Neuronal stem cell (in vitro differentiated cells): ENCODE results near the gene CD200R1.
A peak's percentile ranks its signal among the peaks of the same experiment; 100 is the strongest.

ENCODE experiments used
- DNase-seq: peaks from one replicate; pipeline ENCODE4 v3.0.0-alpha.2; 2013; ENCODE audit warnings: low spot score
- H2AFZ ChIP-seq: one replicate; pipeline ENCODE4 v1.6.1; 2013; ENCODE audit warnings: mild to moderate bottlenecking, low read length, inconsistent platforms
- H2AK5ac ChIP-seq: 2 replicates; pipeline ENCODE4 v1.6.1; 2013; ENCODE audit warnings: low read depth, mild to moderate bottlenecking, inconsistent platforms, low read length, moderate library complexity, mixed read lengths
- H2BK120ac ChIP-seq: 2 replicates; pipeline ENCODE4 v1.6.1; 2013; ENCODE audit warnings: low read depth, mild to moderate bottlenecking, inconsistent platforms, low read length, moderate library complexity, mixed read lengths
- H2BK12ac ChIP-seq: one replicate; pipeline ENCODE4 v1.6.1; 2013; ENCODE audit warnings: low read length, inconsistent platforms
- H2BK15ac ChIP-seq: 2 replicates; pipeline ENCODE4 v1.6.1; 2013; ENCODE audit warnings: mild to moderate bottlenecking, low read length, inconsistent platforms, mixed read lengths
- H2BK5ac ChIP-seq: one replicate; pipeline ENCODE4 v1.6.1; 2013; ENCODE audit warnings: inconsistent platforms, mild to moderate bottlenecking, low read length, moderate library complexity
- H3K14ac ChIP-seq: one replicate; pipeline ENCODE4 v1.6.1; 2013; ENCODE audit warnings: low read length, inconsistent platforms
- H3K18ac ChIP-seq: 2 replicates; pipeline ENCODE4 v1.6.1; 2013; ENCODE audit warnings: low read length, inconsistent platforms
- H3K23ac ChIP-seq: 2 replicates; pipeline ENCODE4 v1.6.1; 2013; ENCODE audit warnings: low read depth, mild to moderate bottlenecking, mixed read lengths, low read length, inconsistent platforms; ENCODE audit not compliant: poor library complexity
- H3K27ac ChIP-seq: replicated peaks from 3 replicates; pipeline ENCODE4 v1.5.1; 2013; ENCODE audit warnings: low read length, inconsistent platforms
- H3K27me3 ChIP-seq, 3 experiments: 2 replicates each; pipeline ENCODE4 v1.6.1; 2013; ENCODE audit warnings: low read length in 3 of 3, mild to moderate bottlenecking in 2 of 3, inconsistent platforms in 1 of 3, low read depth in 1 of 3, mixed read lengths in 1 of 3, moderate library complexity in 1 of 3; ENCODE audit not compliant: control insufficient read depth in 3 of 3, insufficient read depth in 3 of 3
- H3K36me3 ChIP-seq, 2 donors: replicated peaks in 1 of 2; 2 replicates each; pipeline ENCODE4 v1.6.1; 2013; ENCODE audit warnings: low read length in 2 of 2; ENCODE audit not compliant: control insufficient read depth in 2 of 2, insufficient read depth in 2 of 2
- H3K4ac ChIP-seq: 2 replicates; pipeline ENCODE4 v1.6.1; 2013; ENCODE audit warnings: inconsistent platforms, mild to moderate bottlenecking, low read length, moderate library complexity
- H3K4me1 ChIP-seq, 2 donors: 1 replicate in 1 of 2; 2 replicates in 1 of 2; pipeline ENCODE4 v1.6.1; 2013; ENCODE audit warnings: low read length in 2 of 2, low read depth in 1 of 2; ENCODE audit not compliant: control insufficient read depth in 2 of 2, insufficient read depth in 1 of 2
- H3K4me2 ChIP-seq: one replicate; pipeline ENCODE4 v1.6.1; 2013; ENCODE audit warnings: mild to moderate bottlenecking, low read length, inconsistent platforms; ENCODE audit not compliant: insufficient read depth, poor library complexity, severe bottlenecking
- H3K4me3 ChIP-seq, 2 donors: 2 replicates each; pipeline ENCODE4 v1.5.1; 2013; ENCODE audit warnings: low read length in 2 of 2, mild to moderate bottlenecking in 2 of 2, inconsistent platforms in 1 of 2, moderate library complexity in 1 of 2
- H3K79me1 ChIP-seq: one replicate; pipeline ENCODE4 v1.6.1; 2013; ENCODE audit warnings: low read depth, mild to moderate bottlenecking, inconsistent platforms, low read length, moderate library complexity
- H3K9ac ChIP-seq: one replicate; pipeline ENCODE4 v1.6.1; 2013; ENCODE audit warnings: mild to moderate bottlenecking, low read depth, low read length, inconsistent platforms; ENCODE audit not compliant: poor library complexity
- H3K9me3 ChIP-seq, 2 donors: replicated peaks in 1 of 2; 2 replicates each; pipeline versions ENCODE3 to v1.6.1; 2013; ENCODE audit warnings: low read length in 2 of 2, mild to moderate bottlenecking in 2 of 2, inconsistent platforms in 1 of 2, low read depth in 1 of 2, mixed read lengths in 1 of 2, moderate library complexity in 1 of 2; ENCODE audit not compliant: control insufficient read depth in 2 of 2, insufficient read depth in 1 of 2
- H4K8ac ChIP-seq: one replicate; pipeline ENCODE4 v1.6.1; 2013; ENCODE audit warnings: low read depth, mild to moderate bottlenecking, inconsistent platforms, low read length, moderate library complexity
- H4K91ac ChIP-seq: one replicate; pipeline ENCODE4 v1.6.1; 2013; ENCODE audit warnings: low read length, low read depth, mild to moderate bottlenecking, inconsistent platforms; ENCODE audit not compliant: poor library complexity
- WGBS, 2 donors: extraction: QIAGEN DNeasy Blood & Tissue Kit; methylation state at CpG; one replicate each; pipeline ENCODE4 v1.1.7; 2013; ENCODE audit warnings: missing lambda C conversion rate in 2 of 2, mixed read lengths in 1 of 2; ENCODE audit not compliant: insufficient read length in 2 of 2, insufficient replicate concordance in 1 of 2; ENCODE audit errors: extremely low coverage in 2 of 2; 5-methylcytosine and 5-hydroxymethylcytosine counted together

The CD200R1 gene

DNA sequence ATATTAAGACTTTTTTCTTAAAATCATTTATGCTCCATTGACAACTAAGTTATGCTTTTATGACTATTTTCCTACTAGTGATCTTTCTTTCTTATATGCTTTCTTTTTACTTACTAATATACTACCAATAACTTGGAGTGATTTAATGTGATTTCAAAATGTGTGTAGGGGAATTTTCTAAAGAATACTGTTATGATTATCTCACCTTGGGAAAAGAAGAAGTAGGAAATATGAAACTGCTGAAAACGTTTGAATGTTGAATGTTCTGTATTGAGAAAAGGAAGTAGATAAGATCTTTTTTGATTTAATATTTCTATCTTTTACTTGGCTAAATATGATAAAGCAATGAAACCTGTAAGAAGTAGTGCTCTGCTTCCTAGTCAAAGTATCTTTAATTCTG is 7.8 kb upstream of the CD200R1 start:
- Histone ChIP-seq H3K18ac (no peak overlapping the region), H3K4ac (no peak overlapping the region), H2BK12ac (no peak overlapping the region), H3K4me1 (no peaks in the 10 kb centered on the region), H3K79me1 (no peaks in the 10 kb centered on the region), H3K27me3 (peaks cover 0 to 33% (median 0%) of the 10 kb centered on the region in 3 experiments), H3K36me3 (no peaks in the 10 kb centered on the region), H2AK5ac (no peak overlapping the region), H3K27ac (no peak overlapping the region), H4K8ac (no peak overlapping the region), H2AFZ (no peak overlapping the region), H3K9ac (no peak overlapping the region), H3K4me2 (no peak overlapping the region), H3K14ac (no peak overlapping the region), H3K9me3 (no peaks in the 10 kb centered on the region), H2BK5ac (no peak overlapping the region), H3K4me3 (no peak overlapping the region), H2BK120ac (no peak overlapping the region), H2BK15ac (no peak overlapping the region), H4K91ac (no peak overlapping the region), H3K23ac (no peak overlapping the region)
- no peak for DNase-seq
- WGBS, 2 donors = no CpG with 5 or more reads among the region's 1 CpG

DNA sequence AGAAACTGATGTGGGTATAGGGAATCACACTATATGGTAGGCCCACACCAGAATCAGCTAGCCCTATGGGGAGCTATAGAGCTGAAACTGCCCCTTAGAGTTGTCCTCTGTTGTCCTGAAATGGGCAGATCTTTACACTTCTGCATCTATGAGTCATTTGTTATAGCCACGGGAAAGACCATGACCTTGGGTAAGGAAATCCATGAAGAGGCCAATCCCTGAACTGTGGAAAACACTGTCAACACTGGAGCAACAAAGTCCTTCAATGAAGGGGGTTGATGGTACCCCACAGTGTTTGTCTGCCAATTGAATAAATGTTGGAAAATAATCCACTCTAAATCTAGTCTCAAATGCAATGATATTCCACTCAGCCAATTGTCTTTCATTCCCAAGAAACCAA is 5.2 kb upstream of the CD200R1 start:
- Histone ChIP-seq H2AK5ac (no peak overlapping the region), H3K23ac (no peak overlapping the region), H2BK15ac (no peak overlapping the region), H4K8ac (no peak overlapping the region), H2BK5ac (no peak overlapping the region), H3K14ac (no peak overlapping the region), H3K79me1 (no peaks in the 10 kb centered on the region), H3K4me3 (no peak overlapping the region), H3K9me3 (no peaks in the 10 kb centered on the region), H2AFZ (no peak overlapping the region), H3K9ac (no peak overlapping the region), H3K4me2 (no peak overlapping the region), H3K36me3 (no peaks in the 10 kb centered on the region), H3K4me1 (no peaks in the 10 kb centered on the region), H3K27ac (no peak overlapping the region), H3K18ac (no peak overlapping the region), H3K4ac (no peak overlapping the region), H2BK12ac (no peak overlapping the region), H4K91ac (no peak overlapping the region), H3K27me3 (peaks cover 0 to 22% (median 0%) of the 10 kb centered on the region in 3 experiments), H2BK120ac (no peak overlapping the region)
- no peak for DNase-seq
- no CpG with 5 or more reads among the region's 1 CpG for WGBS, 2 donors

DNA sequence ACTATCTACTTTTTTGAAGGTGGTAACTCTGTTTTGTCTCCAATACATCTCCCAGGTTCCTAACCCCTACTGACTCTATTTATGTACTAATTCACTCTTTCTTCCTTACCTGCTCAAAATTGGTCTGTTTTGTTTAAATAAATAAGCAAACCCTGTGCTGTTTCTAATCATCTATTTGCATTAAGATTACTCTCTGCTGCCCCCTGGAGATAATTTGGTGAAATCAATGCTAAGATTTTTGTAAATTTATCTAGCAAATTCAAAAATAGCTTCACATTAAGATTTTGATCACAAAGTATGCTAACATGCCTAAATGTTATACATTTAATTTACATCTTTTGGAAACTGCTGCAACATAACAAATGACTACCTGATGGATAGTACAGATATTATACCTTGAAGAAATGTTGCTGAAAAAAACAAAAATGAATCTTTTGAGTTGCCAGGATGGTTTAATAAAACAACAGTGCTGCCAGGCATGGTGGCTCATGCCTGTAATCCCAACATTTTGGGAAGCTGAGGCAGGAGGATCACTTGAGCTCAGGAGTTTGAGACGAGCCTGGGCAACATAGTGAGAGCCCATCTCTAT is 4.4 kb upstream of the CD200R1 start:
- H3K18ac ChIP-seq = no peak overlapping the region
- no peaks in the 10 kb centered on the region for H3K9me3 ChIP-seq
- no peak overlapping the region for H3K9ac ChIP-seq
- no peak overlapping the region for H2AFZ ChIP-seq
- no peak overlapping the region for H4K91ac ChIP-seq
- no CpG with 5 or more reads among the region's 1 CpG for WGBS, 2 donors
- no peak overlapping the region for H2AK5ac ChIP-seq
- H3K27ac ChIP-seq = no peak overlapping the region
- no peak overlapping the region for H4K8ac ChIP-seq
- peak; percentile 26 for DNase-seq
- H2BK12ac ChIP-seq = no peak overlapping the region
- H2BK120ac ChIP-seq = no peak overlapping the region
- peaks cover 0 to 19% (median 0%) of the 10 kb centered on the region in 3 experiments for H3K27me3 ChIP-seq
- no peaks in the 10 kb centered on the region for H3K36me3 ChIP-seq
- H3K4me1 ChIP-seq = no peaks in the 10 kb centered on the region
- H3K14ac ChIP-seq = no peak overlapping the region
- H2BK15ac ChIP-seq = no peak overlapping the region
- no peak overlapping the region for H3K23ac ChIP-seq
- no peak overlapping the region for H3K4me3 ChIP-seq
- H3K4me2 ChIP-seq = no peak overlapping the region
- H3K79me1 ChIP-seq = no peaks in the 10 kb centered on the region
- no peak overlapping the region for H3K4ac ChIP-seq
- H2BK5ac ChIP-seq = no peak overlapping the region

DNA sequence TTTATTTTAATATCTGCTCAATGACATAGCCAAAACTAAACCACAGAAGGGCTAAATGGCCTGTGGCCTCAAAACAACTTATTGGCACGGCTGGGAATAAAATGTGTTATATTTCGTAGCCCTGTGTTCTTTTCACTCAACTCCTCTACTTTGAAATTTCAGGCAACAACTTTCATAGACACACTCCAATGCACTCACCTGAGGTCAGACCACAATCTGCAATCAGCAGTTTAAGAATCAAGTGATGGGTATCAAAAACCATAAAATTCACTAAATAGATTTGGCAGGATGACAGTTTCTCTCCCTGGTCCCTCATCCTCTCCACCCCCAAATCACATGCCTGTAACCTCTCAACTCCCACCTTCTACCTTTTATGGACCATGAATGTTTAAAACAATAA is 2.0 kb upstream of the CD200R1 start:
- Histone ChIP-seq H3K4me2 (no peak overlapping the region), H3K4me1 (no peaks in the 10 kb centered on the region), H2BK15ac (no peak overlapping the region), H3K4ac (no peak overlapping the region), H4K91ac (no peak overlapping the region), H4K8ac (no peak overlapping the region), H3K79me1 (no peaks in the 10 kb centered on the region), H3K9me3 (no peaks in the 10 kb centered on the region), H3K18ac (no peak overlapping the region), H3K9ac (no peak overlapping the region), H2BK5ac (no peak overlapping the region), H3K23ac (no peak overlapping the region), H2AK5ac (no peak overlapping the region), H2AFZ (no peak overlapping the region), H3K36me3 (no peaks in the 10 kb centered on the region), H2BK12ac (no peak overlapping the region), H2BK120ac (no peak overlapping the region), H3K27me3 (peaks cover 0 to 21% (median 0%) of the 10 kb centered on the region in 3 experiments), H3K14ac (no peak overlapping the region), H3K27ac (no peak overlapping the region), H3K4me3 (no peak overlapping the region)
- DNase-seq = no peak
- WGBS, 2 donors = no CpG with 5 or more reads among the region's 2 CpGs
